Endodermal cell (in vitro differentiated cells): ENCODE measurements around the gene CNTRL. TPM values are rescaled to one million over a fixed set of nuclear protein-coding genes. Genes with fewer than 3 reads are reported as not detected.

Source experiments
- DNase-seq: peaks from one replicate; pipeline ENCODE4 v3.0.0-alpha.2; 2017
- H3K27ac ChIP-seq: 2 replicates; pipeline ENCODE4 v1.5.1; 2013; ENCODE audit warnings: mild to moderate bottlenecking, low read depth, low read length, moderate library complexity
- H3K27me3 ChIP-seq: 2 replicates; pipeline ENCODE4 v1.6.1; 2013; ENCODE audit warnings: mild to moderate bottlenecking, low read length, moderate library complexity; ENCODE audit not compliant: insufficient read depth, control insufficient read depth, poor library complexity, severe bottlenecking
- H3K36me3 ChIP-seq: 2 replicates; pipeline ENCODE4 v1.7.0; 2013; ENCODE audit warnings: mild to moderate bottlenecking, low read length, moderate library complexity; ENCODE audit not compliant: control insufficient read depth, insufficient read depth
- H3K4me1 ChIP-seq: one replicate; pipeline ENCODE4 v1.7.0; 2013; ENCODE audit warnings: low read length; ENCODE audit not compliant: control insufficient read depth, insufficient read depth
- H3K4me3 ChIP-seq: 2 replicates; pipeline ENCODE4 v1.5.1; 2013; ENCODE audit warnings: mild to moderate bottlenecking, low read length, moderate library complexity
- H3K9ac ChIP-seq: 2 replicates; pipeline ENCODE4 v1.6.1; 2013; ENCODE audit warnings: mild to moderate bottlenecking, low read length, moderate library complexity; ENCODE audit not compliant: poor library complexity, severe bottlenecking; ENCODE audit errors: extremely low read depth
- H3K9me3 ChIP-seq: 2 replicates; pipeline ENCODE4 v1.6.1; 2013; ENCODE audit warnings: mild to moderate bottlenecking, low read length, moderate library complexity; ENCODE audit not compliant: control insufficient read depth
- H3K27ac Mint-ChIP-seq: 2 replicates; pipeline ENCODE4 v1.8.0; 2020; ENCODE audit warnings: mixed read lengths
- H3K27me3 Mint-ChIP-seq: 2 replicates; pipeline ENCODE4 v1.8.0; 2021; ENCODE audit warnings: mild to moderate bottlenecking, mixed read lengths; ENCODE audit not compliant: insufficient read depth
- H3K36me3 Mint-ChIP-seq: 2 replicates; pipeline ENCODE4 v1.8.0; 2020; ENCODE audit warnings: low read depth, mixed read lengths
- H3K4me1 Mint-ChIP-seq: 2 replicates; pipeline ENCODE4 v1.8.0; 2020; ENCODE audit warnings: mixed read lengths
- H3K4me3 Mint-ChIP-seq: 2 replicates; pipeline ENCODE4 v1.8.0; 2020; ENCODE audit warnings: mild to moderate bottlenecking, moderate library complexity, mixed read lengths
- H3K9me3 Mint-ChIP-seq: 2 replicates; pipeline ENCODE4 v1.8.0; 2020; ENCODE audit warnings: mild to moderate bottlenecking, mixed read lengths
- WGBS, 2 experiments: methylation state at CpG; one replicate each; pipeline versions ENCODE4 v1.1.5 to v1.1.7; 2013; ENCODE audit warnings: missing lambda C conversion rate in 2 of 2, mixed read lengths in 1 of 2; ENCODE audit not compliant: insufficient coverage in 1 of 2, insufficient read length in 1 of 2; 5-methylcytosine and 5-hydroxymethylcytosine counted together
- total RNA-seq, 2 donors: library from RNA; stranded (reverse); fragmentation: NEBNext Ultra II Directional in 1 of 2; extraction: Animal tissue kit (Norgen Biotek cat#: 25700) in 1 of 2; gene quantifications; 2 replicates in 1 of 2; 3 replicates in 1 of 2; pipeline ENCODE4 v1.2.1, GENCODE V29; 2021
- TF ChIP-seq, protein P1 (sequence below): fragments of 200-600 bp; sonication (generic); conservative IDR thresholded peaks from 2 replicates; pipeline ENCODE4 v1.5.0; 2021; ENCODE audit warnings: antibody characterized with exemption, mild to moderate bottlenecking

The CNTRL gene
- total RNA-seq, 2 donors from 2014 or later, result 18.0 to 21.0 TPM

DNA sequence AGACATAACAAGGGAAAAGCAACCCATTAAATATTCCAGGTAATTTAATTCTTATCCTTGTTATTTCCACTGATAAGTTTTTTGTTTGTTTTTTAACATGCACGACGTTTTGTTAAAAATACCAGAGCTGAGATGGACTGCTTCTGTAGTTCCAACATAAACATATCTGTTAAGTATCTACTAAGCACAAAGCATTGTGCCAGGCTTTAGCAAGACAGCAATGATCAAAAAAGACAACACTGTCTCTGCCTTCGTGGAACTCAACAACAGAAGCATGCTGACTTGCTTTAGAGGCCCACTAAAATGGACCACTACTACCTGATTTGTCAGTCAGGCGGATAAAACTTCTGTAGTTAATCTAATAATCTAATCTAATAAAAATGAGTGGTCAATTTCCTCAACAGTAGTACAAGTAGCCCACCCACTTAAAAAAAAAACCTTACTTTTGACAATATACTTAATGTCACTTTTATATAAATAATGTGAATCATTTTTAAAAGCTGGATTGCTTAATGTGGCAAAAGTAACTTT lies 123.8 kb downstream of the CNTRL start:
- Mint-ChIP-seq H3K27me3 (no peaks in the 10 kb centered on the region), H3K9me3 (no peaks in the 10 kb centered on the region), H3K4me3 (no peak overlapping the region), H3K27ac (no peak overlapping the region), H3K4me1 (peaks cover 46% of the 10 kb centered on the region), H3K36me3 (no peaks in the 10 kb centered on the region)
- H3K27me3 ChIP-seq, result no peaks in the 10 kb centered on the region
- TF ChIP-seq, protein P1, sequence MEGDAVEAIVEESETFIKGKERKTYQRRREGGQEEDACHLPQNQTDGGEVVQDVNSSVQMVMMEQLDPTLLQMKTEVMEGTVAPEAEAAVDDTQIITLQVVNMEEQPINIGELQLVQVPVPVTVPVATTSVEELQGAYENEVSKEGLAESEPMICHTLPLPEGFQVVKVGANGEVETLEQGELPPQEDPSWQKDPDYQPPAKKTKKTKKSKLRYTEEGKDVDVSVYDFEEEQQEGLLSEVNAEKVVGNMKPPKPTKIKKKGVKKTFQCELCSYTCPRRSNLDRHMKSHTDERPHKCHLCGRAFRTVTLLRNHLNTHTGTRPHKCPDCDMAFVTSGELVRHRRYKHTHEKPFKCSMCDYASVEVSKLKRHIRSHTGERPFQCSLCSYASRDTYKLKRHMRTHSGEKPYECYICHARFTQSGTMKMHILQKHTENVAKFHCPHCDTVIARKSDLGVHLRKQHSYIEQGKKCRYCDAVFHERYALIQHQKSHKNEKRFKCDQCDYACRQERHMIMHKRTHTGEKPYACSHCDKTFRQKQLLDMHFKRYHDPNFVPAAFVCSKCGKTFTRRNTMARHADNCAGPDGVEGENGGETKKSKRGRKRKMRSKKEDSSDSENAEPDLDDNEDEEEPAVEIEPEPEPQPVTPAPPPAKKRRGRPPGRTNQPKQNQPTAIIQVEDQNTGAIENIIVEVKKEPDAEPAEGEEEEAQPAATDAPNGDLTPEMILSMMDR, result no peak
- H3K4me3 ChIP-seq, result peak overlapping the region; percentile 92
- H3K9ac ChIP-seq, result no peak overlapping the region
- no peaks in the 10 kb centered on the region for H3K9me3 ChIP-seq
- H3K36me3 ChIP-seq, result no peaks in the 10 kb centered on the region
- H3K4me1 ChIP-seq, result peaks cover 10% of the 10 kb centered on the region
- DNase-seq, result no peak
- H3K27ac ChIP-seq, result no peak overlapping the region
- 80% methylated on average over 3 to 4 of the region's 4 CpGs for WGBS, 2 experiments

- WGBS, 2 experiments, result 66 to 67% methylated on average over 1 to 2 of the region's 2 CpGs
- Mint-ChIP-seq H3K36me3 (no peaks in the 10 kb centered on the region), H3K9me3 (no peaks in the 10 kb centered on the region), H3K4me1 (peaks cover 44% of the 10 kb centered on the region), H3K27ac (no peak overlapping the region), H3K4me3 (peak overlapping the region; percentile 87), H3K27me3 (no peaks in the 10 kb centered on the region)
- Histone ChIP-seq H3K27ac (no peak overlapping the region), H3K36me3 (no peaks in the 10 kb centered on the region), H3K4me1 (peaks cover 10% of the 10 kb centered on the region), H3K27me3 (no peaks in the 10 kb centered on the region), H3K4me3 (peak overlapping the region; percentile 92), H3K9me3 (no peaks in the 10 kb centered on the region), H3K9ac (peak overlapping the region; percentile 64)
- TF ChIP-seq, protein P1, result no peak
- DNase-seq, result no peak
Measured at GRCh38 chr9:121199921-121200320, 125.2 kb downstream of the CNTRL start.

- no peaks in the 10 kb centered on the region for H3K9me3 ChIP-seq
- H3K36me3 ChIP-seq, result no peaks in the 10 kb centered on the region
- DNase-seq, result no peak
- Mint-ChIP-seq H3K27ac (no peak overlapping the region), H3K27me3 (peaks cover under 1% of the 10 kb centered on the region), H3K4me3 (peak overlapping the region; percentile 87), H3K36me3 (no peaks in the 10 kb centered on the region), H3K9me3 (no peaks in the 10 kb centered on the region), H3K4me1 (peaks cover 40% of the 10 kb centered on the region)
- TF ChIP-seq, protein P1, result no peak
- no peaks in the 10 kb centered on the region for H3K27me3 ChIP-seq
- peak overlapping the region; percentile 64 for H3K9ac ChIP-seq
- WGBS, 2 experiments, result 74 to 86% methylated on average over 1 to 4 of the region's 4 CpGs
- H3K4me1 ChIP-seq, result peaks cover 10% of the 10 kb centered on the region
- no peak overlapping the region for H3K27ac ChIP-seq
- H3K4me3 ChIP-seq, result peak overlapping the region; percentile 92
Measured at GRCh38 chr9:121200356-121200755, 125.6 kb downstream of the CNTRL start.
